Keratinocyte (primary cell): ENCODE data around the gene IQSEC3. TPM values are rescaled to one million over a fixed set of nuclear protein-coding genes. Genes with fewer than 3 reads are reported as not detected.

Experiments
- DNase-seq: peaks from one replicate; pipeline ENCODE4 v3.0.0-alpha.2; 2011; ENCODE audit warnings: low read depth, missing footprints, low spot score
- FAIRE-seq: peaks from 2 replicates; lab custom pipeline; 2011; peaks lifted over from hg19 to GRCh38; lab: Jason Lieb, UNC
- H2AFZ ChIP-seq: 2 replicates; pipeline ENCODE4 v1.6.0; 2012; ENCODE audit warnings: low read length, control low read depth, inconsistent platforms; ENCODE audit not compliant: control insufficient read depth
- H3K27ac ChIP-seq: 2 replicates; pipeline ENCODE4 v1.5.1; 2011; ENCODE audit warnings: low read length; ENCODE audit not compliant: control insufficient read depth, insufficient read depth
- H3K27me3 ChIP-seq: 3 replicates; pipeline ENCODE4 v1.6.0; 2011; ENCODE audit warnings: low read length; ENCODE audit not compliant: control insufficient read depth, insufficient read depth; ENCODE audit errors: extremely low read depth
- H3K36me3 ChIP-seq, 2 experiments: 2 replicates in 1 of 2; 3 replicates in 1 of 2; pipeline ENCODE4 v1.5.1; 2011; ENCODE audit warnings: low read length in 2 of 2, mild to moderate bottlenecking in 1 of 2; ENCODE audit not compliant: control insufficient read depth in 2 of 2, insufficient read depth in 2 of 2; ENCODE audit errors: extremely low read depth in 1 of 2
- H3K4me1 ChIP-seq: 3 replicates; pipeline ENCODE4 v1.5.1; 2011; ENCODE audit warnings: low read length; ENCODE audit not compliant: control insufficient read depth, insufficient read depth; ENCODE audit errors: extremely low read depth
- H3K4me2 ChIP-seq: 3 replicates; pipeline ENCODE4 v1.6.0; 2011; ENCODE audit warnings: low read depth, low read length; ENCODE audit not compliant: control insufficient read depth, insufficient read depth; ENCODE audit errors: extremely low read depth
- H3K4me3 ChIP-seq, 3 experiments: fragments of 200-600 bp in 1 of 3; sonication (generic) in 1 of 3; 2 replicates in 2 of 3; 3 replicates in 1 of 3; pipeline ENCODE4 v1.5.1; 2011 to 2016; ENCODE audit warnings: low read length in 3 of 3, mild to moderate bottlenecking in 3 of 3, control low read depth in 2 of 3, inconsistent platforms in 1 of 3, low read depth in 1 of 3, mixed read lengths in 1 of 3, mixed run types in 1 of 3, moderate library complexity in 1 of 3; ENCODE audit not compliant: control insufficient read depth in 2 of 3, insufficient read depth in 2 of 3; ENCODE audit errors: extremely low read depth in 1 of 3
- H3K79me2 ChIP-seq: 2 replicates; pipeline ENCODE4 v1.6.0; 2012; ENCODE audit warnings: low read length; ENCODE audit not compliant: control insufficient read depth, insufficient read depth
- H3K9ac ChIP-seq: 3 replicates; pipeline ENCODE4 v1.6.0; 2011; ENCODE audit warnings: low read length; ENCODE audit not compliant: control insufficient read depth, insufficient read depth; ENCODE audit errors: extremely low read depth
- H3K9me1 ChIP-seq: 3 replicates; pipeline ENCODE4 v1.6.0; 2011; ENCODE audit warnings: low read length; ENCODE audit not compliant: control insufficient read depth, insufficient read depth; ENCODE audit errors: extremely low read depth
- H3K9me3 ChIP-seq: 2 replicates; pipeline ENCODE4 v1.5.1; 2012; ENCODE audit warnings: low read depth, low read length; ENCODE audit not compliant: control insufficient read depth
- H4K20me1 ChIP-seq: 3 replicates; pipeline ENCODE4 v1.6.0; 2011; ENCODE audit warnings: low read length; ENCODE audit not compliant: control insufficient read depth, insufficient read depth; ENCODE audit errors: extremely low read depth
- CTCF ChIP-seq, 3 experiments: IDR thresholded peaks in 1 of 3; conservative IDR thresholded peaks in 1 of 3; optimal IDR thresholded peaks in 1 of 3; 2 replicates in 2 of 3; 3 replicates in 1 of 3; pipeline versions ENCODE3 to v1.5.1; 2011; ENCODE audit warnings: low read length in 3 of 3, mild to moderate bottlenecking in 3 of 3, moderate library complexity in 2 of 3, control low read depth in 1 of 3, inconsistent platforms in 1 of 3; ENCODE audit not compliant: insufficient read depth in 2 of 3; ENCODE audit errors: extremely low read depth in 1 of 3
- EZH2 ChIP-seq: IDR thresholded peaks from one replicate; pipeline ENCODE4 v1.6.1; 2012; ENCODE audit warnings: inconsistent platforms, mild to moderate bottlenecking, low read length, moderate library complexity
- dilution Hi-C: fragments of 300-500 bp; cut with MboI; formaldehyde crosslinking; loops from one replicate; pipeline ENCODE4 v1.7.0; 2020; ENCODE audit warnings: low sequenced_read_pairs; ENCODE audit not compliant: extremely low pct_ligation_motif_present
- polyA plus RNA-seq, 5 experiments: library from polyadenylated mRNA; depleted of rRNA in 3 of 5; stranded (reverse) in 3 of 5; stranded (forward) in 1 of 5; unstranded in 1 of 5; fragments of >200 nt; gene quantifications; 1 replicate in 1 of 5; 2 replicates in 3 of 5; 3 replicates in 1 of 5; pipeline versions ENCODE4 v1.2.1 to v1.2.3, GENCODE V29; 2011 to 2012; ENCODE audit warnings: missing spikeins in 2 of 5, low read depth in 1 of 5, low replicate concordance in 1 of 5

IQSEC3 gene
- polyA plus RNA-seq, 1 donor (not counting 4 experiments of a cell fraction or from before 2014, with no cell fraction given): not detected

GRCh38 chr12:85191-85666, 18.7 kb downstream of the IQSEC3 start:
- Histone ChIP-seq H3K27ac (no peak overlapping the region), H3K79me2 (no peaks in the 10 kb centered on the region), H3K9ac (no peak overlapping the region), H3K4me1 (no peaks in the 10 kb centered on the region), H2AFZ (no peak overlapping the region), H3K9me1 (no peaks in the 10 kb centered on the region), H3K27me3 (peaks cover 35% of the 10 kb centered on the region), H3K36me3 (no peaks in the 10 kb centered on the region), H3K9me3 (no peaks in the 10 kb centered on the region), H3K4me2 (no peak overlapping the region), H4K20me1 (no peaks in the 10 kb centered on the region), H3K4me3 (no peak overlapping the region)
- no peak for TF ChIP-seq CTCF (optimal IDR thresholded peaks at IDR 0.05 in 1 of 3, IDR thresholded peaks at IDR 0.05 in 1 of 3, conservative IDR thresholded peaks at IDR 0.05 in 1 of 3; ENCODE audit: extremely low read depth in 1 of 3, insufficient read depth in 2 of 3, low read length in 3 of 3)
- no peak for TF ChIP-seq EZH2
- DNase-seq: no peak
- dilution Hi-C loops: no loop called here
- no peak for FAIRE-seq

GRCh38 chr12:87315-87714, 20.7 kb downstream of the IQSEC3 start:
- Histone ChIP-seq H3K9ac (no peak overlapping the region), H3K79me2 (no peaks in the 10 kb centered on the region), H3K36me3 (no peaks in the 10 kb centered on the region), H3K27ac (no peak overlapping the region), H3K9me1 (no peaks in the 10 kb centered on the region), H3K4me1 (no peaks in the 10 kb centered on the region), H2AFZ (no peak overlapping the region), H4K20me1 (no peaks in the 10 kb centered on the region), H3K4me3 (no peak overlapping the region), H3K27me3 (peaks cover 23% of the 10 kb centered on the region), H3K9me3 (no peaks in the 10 kb centered on the region), H3K4me2 (no peak overlapping the region)
- no peak for FAIRE-seq
- dilution Hi-C loops: no loop called here
- TF ChIP-seq EZH2: no peak
- no peak for TF ChIP-seq CTCF (optimal IDR thresholded peaks at IDR 0.05 in 1 of 3, IDR thresholded peaks at IDR 0.05 in 1 of 3, conservative IDR thresholded peaks at IDR 0.05 in 1 of 3; ENCODE audit: extremely low read depth in 1 of 3, insufficient read depth in 2 of 3, low read length in 3 of 3)
- DNase-seq: no peak
